ENCODE measurements around the gene NIP7. TPM values are rescaled to one million over a fixed set of nuclear protein-coding genes. Genes with fewer than 3 reads are reported as not detected.

The NIP7 gene
- total RNA-seq, 1 experiment from 2014 or later: 62.8 TPM

DNA sequence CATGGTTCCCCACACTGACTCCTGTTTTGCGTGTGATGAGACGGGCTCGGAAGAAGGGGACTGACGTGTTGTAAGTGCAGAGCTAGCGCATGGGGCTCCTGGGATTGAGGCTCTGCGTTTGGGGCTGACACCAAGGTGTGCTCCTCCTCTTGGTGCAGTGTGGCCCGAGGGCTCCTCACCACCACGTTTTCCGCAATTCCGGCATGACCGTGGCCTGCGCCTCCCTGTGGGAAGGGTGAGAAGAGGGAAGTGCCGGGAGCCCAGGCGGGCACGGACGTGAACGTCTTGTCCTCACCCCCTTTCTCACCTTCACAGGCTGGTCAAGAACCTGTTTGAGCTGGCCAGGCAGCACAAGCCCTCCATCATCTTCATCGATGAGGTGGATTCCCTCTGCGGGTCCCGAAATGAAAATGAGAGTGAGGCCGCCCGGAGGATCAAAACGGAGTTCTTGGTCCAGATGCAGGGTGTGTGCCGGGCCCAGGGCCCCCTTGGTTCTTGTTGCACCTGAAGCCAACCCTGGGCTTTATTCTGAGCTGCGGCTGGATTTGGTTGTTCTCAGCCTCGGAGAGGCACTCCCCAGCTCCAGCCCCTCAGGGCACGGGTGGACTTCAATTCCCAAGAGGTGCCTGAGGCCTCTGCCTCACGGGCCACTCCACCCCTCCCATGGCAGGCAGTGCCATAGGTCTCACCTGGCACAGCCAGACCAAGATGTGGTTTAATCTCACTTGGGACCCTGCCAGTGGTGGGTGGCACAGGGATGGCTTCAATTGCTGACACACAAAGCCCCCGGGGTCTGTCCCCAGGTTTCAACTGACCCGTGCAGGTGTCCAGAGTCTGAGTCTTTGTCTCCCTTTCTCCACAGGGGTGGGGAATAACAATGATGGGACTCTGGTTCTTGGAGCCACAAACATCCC is 19.5 kb upstream of the NIP7 start:
- H3K9me3 ChIP-seq (ENCODE audit: control insufficient read depth in 1 of 2, insufficient read depth in 1 of 2, low read depth in 1 of 2, low read length in 2 of 2): no peaks in the 10 kb centered on the region
- CTCF ChIA-PET: no interaction called here
- ATAC-seq (no peak), DNase-seq (ENCODE audit: low read depth, low spot score) (no peak)
- RAD21 ChIA-PET (ENCODE audit: low non-redundant PET in 1 of 2, low total read pairs in 2 of 2, uncharacterized antibody in 2 of 2, unreplicated experiment in 2 of 2): no interaction called here
- no TSS peak for BruUV-seq (replicated peaks)
- H3K36me3 ChIP-seq (ENCODE audit: control insufficient read depth in 1 of 2, insufficient read depth in 2 of 2, low read length in 2 of 2): peaks cover 46 to 69% of the 10 kb centered on the region in 2 experiments; a peak in 3 of 4 replicates
- no peaks in the 10 kb centered on the region for H3K9me2 ChIP-seq (ENCODE audit: insufficient read depth)
- no peak overlapping the region for H2AFZ ChIP-seq (ENCODE audit: low read depth, low read length, poor library complexity, severe bottlenecking)
- no peak overlapping the region for H3K4me2 ChIP-seq (ENCODE audit: low read length)
- TF ChIP-seq CTCF (IDR thresholded peaks at IDR 0.05 in 2 of 3, conservative IDR thresholded peaks at IDR 0.05 in 1 of 3; ENCODE audit: borderline replicate concordance in 1 of 3, insufficient read depth in 1 of 3, low read depth in 2 of 3, low read length in 2 of 3): no peak
- TF ChIP-seq CBX3 (IDR thresholded peaks at IDR 0.05; ENCODE audit: low read depth): no peak
- no peak for TF ChIP-seq YY1 (IDR thresholded peaks at IDR 0.05; ENCODE audit: extremely low read depth, insufficient replicate concordance, low read depth, low read length)
- TF ChIP-seq TCF7L2 (IDR thresholded peaks at IDR 0.05; ENCODE audit: borderline replicate concordance, extremely low read depth, insufficient read depth, insufficient read length): no peak
- TF ChIP-seq FOSL1 (IDR thresholded peaks at IDR 0.05; ENCODE audit: low read depth): no peak
- TF ChIP-seq RAD21 (IDR thresholded peaks at IDR 0.05; ENCODE audit: low read depth): no peak
- no peak for TF ChIP-seq SIN3A (IDR thresholded peaks at IDR 0.05; ENCODE audit: low read depth)
- no peak for TF ChIP-seq JUND (IDR thresholded peaks at IDR 0.05)
- no peak for TF ChIP-seq ELF1 (IDR thresholded peaks at IDR 0.05; ENCODE audit: borderline replicate concordance, low read depth)
- no peak for TF ChIP-seq POLR2A (IDR thresholded peaks at IDR 0.05; ENCODE audit: borderline replicate concordance, extremely low read depth, insufficient read depth, insufficient read length)
- TF ChIP-seq CEBPB (IDR thresholded peaks at IDR 0.05; ENCODE audit: low read depth): no peak
- no peak overlapping the region for H3K4me3 ChIP-seq (replicated peaks in 1 of 2; ENCODE audit: low read depth in 1 of 2, low read length in 2 of 2)
- POLR2A ChIA-PET: no interaction called here
- H3K27me3 ChIP-seq (ENCODE audit: insufficient read depth, low read length): no peaks in the 10 kb centered on the region
- no peaks in the 10 kb centered on the region for H4K20me1 ChIP-seq (ENCODE audit: insufficient read depth)
- H3K9ac ChIP-seq (ENCODE audit: low read length): no peak overlapping the region
- no peak overlapping the region for H3K27ac ChIP-seq (ENCODE audit: low read depth, low read length)
- peaks cover 72% of the 10 kb centered on the region for H3K79me2 ChIP-seq (ENCODE audit: insufficient read depth, low read length)
- intact Hi-C loops (cut with micrococcal nuclease): no loop called here
- H3K4me1 ChIP-seq (ENCODE audit: control insufficient read depth in 1 of 2, insufficient read depth in 2 of 2, low read length in 2 of 2): no peaks in the 10 kb centered on the region

All from HCT116 (cell line).